Esophagus squamous epithelium (tissue), 4 donors: ENCODE data around the gene NADSYN1.

ENCODE experiments used
- POLR2A ChIP-seq, 4 donors: fragments of 450-650 bp; IDR thresholded peaks; one replicate each; pipeline ENCODE4 v1.6.1; 2017; ENCODE audit warnings: antibody characterized with exemption in 4 of 4, mild to moderate bottlenecking in 4 of 4, moderate library complexity in 3 of 4
- TF ChIP-seq, protein P1 (sequence below), 6 experiments: fragments of 450-650 bp in 4 of 6; fragments of 200-600 bp in 2 of 6; sonication (generic) in 2 of 6; IDR thresholded peaks; one replicate each; pipeline ENCODE4 v1.5.1; 2016 to 2019; ENCODE audit warnings: antibody characterized with exemption in 6 of 6, mild to moderate bottlenecking in 4 of 6, moderate library complexity in 4 of 6

DNA sequence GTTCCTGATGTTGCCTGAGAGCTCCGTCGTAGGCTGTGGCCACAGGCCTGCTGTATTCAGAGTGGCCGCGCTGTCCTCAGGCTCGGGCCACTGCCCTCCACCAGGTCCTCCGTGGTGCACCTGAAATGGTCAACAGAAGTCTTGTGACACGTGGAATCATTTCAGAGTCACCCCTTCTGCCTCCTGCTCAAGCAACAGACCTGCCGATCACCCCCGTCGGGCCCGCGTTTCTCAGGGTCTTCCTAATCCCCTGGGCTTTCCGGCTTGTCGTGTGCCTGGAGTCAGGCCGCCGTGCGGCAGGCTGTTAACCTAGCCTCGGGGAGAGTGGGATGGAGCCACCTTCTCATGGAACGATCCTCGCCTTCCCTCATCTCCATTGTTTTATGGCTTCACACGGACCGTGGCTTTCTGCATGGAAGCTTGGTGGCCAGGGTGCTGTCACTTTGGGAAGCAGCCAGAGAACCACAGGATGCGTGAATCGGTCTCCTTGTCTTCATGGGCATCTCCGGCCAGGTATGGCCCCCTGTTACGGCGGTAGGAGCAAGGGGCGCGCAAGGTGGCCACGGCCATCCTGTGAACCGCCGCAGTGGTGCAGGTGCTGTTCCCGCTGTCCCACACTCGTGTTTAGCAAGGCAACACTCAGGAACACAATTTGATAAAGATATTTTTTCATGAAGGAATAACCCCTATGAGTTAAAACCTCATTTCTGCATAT lies 24.1 kb downstream of the NADSYN1 start:
- TF ChIP-seq, protein P1, sequence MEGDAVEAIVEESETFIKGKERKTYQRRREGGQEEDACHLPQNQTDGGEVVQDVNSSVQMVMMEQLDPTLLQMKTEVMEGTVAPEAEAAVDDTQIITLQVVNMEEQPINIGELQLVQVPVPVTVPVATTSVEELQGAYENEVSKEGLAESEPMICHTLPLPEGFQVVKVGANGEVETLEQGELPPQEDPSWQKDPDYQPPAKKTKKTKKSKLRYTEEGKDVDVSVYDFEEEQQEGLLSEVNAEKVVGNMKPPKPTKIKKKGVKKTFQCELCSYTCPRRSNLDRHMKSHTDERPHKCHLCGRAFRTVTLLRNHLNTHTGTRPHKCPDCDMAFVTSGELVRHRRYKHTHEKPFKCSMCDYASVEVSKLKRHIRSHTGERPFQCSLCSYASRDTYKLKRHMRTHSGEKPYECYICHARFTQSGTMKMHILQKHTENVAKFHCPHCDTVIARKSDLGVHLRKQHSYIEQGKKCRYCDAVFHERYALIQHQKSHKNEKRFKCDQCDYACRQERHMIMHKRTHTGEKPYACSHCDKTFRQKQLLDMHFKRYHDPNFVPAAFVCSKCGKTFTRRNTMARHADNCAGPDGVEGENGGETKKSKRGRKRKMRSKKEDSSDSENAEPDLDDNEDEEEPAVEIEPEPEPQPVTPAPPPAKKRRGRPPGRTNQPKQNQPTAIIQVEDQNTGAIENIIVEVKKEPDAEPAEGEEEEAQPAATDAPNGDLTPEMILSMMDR (IDR thresholded peaks at IDR 0.05) = no peak
- no peak for TF ChIP-seq POLR2A (IDR thresholded peaks at IDR 0.05)
